ENCODE results near the gene KHK.

Gene KHK

DNA sequence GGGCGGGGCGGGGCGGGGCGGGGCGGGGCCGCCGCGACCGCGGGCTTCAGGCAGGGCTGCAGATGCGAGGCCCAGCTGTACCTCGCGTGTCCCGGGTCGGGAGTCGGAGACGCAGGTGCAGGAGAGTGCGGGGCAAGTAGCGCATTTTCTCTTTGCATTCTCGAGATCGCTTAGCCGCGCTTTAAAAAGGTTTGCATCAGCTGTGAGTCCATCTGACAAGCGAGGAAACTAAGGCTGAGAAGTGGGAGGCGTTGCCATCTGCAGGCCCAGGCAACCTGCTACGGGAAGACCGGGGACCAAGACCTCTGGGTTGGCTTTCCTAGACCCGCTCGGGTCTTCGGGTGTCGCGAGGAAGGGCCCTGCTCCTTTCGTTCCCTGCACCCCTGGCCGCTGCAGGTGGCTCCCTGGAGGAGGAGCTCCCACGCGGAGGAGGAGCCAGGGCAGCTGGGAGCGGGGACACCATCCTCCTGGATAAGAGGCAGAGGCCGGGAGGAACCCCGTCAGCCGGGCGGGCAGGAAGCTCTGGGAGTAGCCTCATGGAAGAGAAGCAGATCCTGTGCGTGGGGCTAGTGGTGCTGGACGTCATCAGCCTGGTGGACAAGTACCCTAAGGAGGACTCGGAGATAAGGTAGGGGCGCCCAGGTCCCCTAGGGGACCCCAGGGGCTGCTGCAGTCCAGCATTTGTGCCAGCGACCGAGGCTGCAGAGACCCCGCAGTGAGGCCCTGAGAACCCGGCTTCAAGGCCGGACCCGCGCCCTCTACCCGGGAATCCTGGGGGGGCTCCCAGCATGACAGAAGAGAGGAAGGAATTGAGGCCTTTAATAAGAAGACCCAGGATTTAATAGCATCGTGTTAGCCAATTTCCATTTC, at the start of gene KHK:
Gene KHK, plus strand, starts transcription at position 49 of the 870 bp plus-strand sequence. Its CDS starts 488 bp downstream, at position 537.
- DNase-seq (ENCODE audit: low read depth, low spot score): no peak

DNA sequence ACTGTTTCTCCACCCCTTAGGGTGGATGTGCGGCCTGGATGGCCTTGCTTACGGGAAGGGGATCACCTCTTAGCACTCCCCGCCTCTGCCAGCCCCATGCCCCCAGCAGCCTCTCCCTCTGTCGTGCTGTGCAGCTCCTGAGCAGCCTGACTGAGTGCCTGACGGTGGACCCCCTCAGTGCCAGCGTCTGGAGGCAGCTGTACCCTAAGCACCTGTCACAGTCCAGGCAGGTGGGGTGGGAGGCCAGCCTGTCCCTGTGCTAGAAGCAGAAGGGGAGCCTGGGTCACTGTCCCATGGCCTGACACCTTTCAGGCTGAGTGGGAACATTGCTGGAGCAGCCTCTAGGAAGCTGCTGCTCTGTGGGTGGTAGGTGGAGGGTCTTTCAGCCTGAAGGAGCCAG, 48.6 kb upstream of the KHK start:
- no peak for DNase-seq (ENCODE audit: low read depth, low spot score)

DNA sequence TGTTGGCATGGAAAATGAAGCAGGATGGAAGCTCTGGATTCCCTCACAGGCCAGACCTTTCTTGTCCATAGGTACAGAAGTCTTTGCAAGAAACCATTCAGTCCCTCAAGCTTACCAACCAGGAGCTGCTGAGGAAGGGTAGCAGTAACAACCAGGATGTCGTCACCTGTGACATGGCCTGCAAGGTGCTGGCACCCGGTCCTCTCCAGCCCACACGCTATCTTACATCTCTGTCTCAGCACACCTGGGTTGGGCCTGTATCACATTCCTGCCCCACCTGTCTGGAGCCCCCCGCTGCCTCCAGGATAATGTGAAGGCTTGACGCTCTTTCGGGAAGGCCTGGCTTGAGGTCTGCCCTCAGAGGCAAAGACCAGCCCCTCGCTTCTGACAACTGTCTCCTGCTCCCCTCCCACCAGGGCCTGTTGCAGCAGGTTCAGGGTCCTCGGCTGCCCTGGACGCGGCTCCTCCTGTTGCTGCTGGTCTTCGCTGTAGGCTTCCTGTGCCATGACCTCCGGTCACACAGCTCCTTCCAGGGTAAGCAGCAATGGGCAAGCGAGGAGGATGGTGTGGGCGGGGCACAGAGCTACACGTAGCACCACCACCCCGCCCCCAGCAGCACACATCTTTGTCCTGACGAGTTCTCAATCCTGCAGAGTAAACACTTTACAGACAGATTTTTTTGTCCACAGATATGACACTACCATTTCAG, 47.8 kb upstream of the KHK start:
- no peak for DNase-seq (ENCODE audit: low read depth, low spot score)

DNA sequence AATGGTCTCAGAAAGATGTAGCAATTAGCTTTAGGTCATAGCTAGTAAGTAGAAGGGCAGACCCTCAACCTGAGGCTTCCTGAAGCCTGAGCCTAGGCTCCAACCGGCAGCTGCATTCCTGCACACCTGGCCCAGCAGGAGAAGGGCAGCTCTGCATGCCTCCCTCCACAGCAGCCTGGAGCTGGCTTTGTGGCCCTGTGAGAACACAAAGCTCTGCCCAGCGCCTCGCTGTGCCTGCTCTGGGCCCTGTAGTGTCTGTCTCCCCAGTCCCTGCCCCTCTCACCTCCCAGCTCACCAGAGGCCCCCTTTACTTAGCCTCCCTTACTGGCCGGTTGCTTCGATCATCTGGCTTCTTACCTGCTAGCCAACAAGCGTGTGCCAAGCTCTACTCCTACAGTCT, 47.1 kb upstream of the KHK start:
- DNase-seq (ENCODE audit: low read depth, low spot score): no peak

DNA sequence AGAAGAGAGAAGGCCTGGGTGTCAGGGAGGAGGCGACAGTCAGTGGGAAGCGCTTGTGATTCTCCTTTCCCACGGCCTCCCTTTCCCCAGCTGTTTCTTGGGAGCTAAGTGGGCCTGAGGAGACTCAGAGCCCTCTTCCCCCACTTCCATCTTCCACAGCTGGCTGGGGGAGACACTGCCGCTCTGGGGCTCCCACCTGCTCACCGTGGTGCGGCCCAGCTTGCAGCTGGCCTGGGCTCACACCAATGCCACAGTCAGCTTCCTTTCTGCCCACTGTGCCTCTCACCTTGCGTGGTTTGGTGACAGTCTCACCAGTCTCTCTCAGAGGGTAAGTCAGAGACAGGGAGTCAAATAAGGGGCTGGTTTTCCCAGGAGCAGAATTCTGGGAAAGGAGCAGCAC, 46.7 kb upstream of the KHK start:
- DNase-seq (ENCODE audit: low read depth, low spot score): no peak

DNA sequence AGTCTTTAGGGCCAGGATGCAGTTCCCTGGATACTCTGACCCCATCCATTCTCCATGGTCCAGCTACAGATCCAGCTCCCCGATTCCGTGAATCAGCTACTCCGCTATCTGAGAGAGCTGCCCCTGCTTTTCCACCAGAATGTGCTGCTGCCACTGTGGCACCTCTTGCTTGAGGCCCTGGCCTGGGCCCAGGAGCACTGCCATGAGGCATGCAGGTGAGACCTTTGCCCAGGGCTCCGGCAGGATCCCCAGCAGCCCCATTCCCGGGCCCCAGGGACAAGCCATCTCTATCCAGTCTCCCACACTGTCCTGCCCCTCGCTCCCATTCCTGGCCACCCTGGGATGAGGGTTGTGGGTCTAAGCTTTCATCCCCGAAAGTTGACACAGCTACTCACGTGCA, 46.3 kb upstream of the KHK start:
- DNase-seq (ENCODE audit: low read depth, low spot score): no peak

DNA sequence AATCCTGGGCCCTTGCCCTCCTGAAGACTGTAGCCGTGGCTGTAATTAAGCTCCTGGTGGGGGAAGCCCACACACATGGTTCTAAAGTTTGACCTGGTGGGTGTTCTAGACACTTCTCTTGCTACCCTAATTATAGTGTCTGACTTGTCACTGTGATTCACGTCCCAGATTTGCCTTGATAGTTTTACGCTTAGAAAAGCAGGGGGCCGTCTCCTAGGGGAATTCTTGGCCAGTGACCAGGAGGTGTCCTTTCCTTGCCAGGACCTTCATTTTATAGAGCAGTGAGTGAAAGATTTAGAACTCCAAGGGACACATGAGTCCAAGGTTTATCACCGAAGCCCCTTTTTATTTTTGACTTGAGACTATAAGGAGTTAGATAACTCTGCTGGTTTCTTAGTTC, 44.8 kb upstream of the KHK start:
- no peak for DNase-seq (ENCODE audit: low read depth, low spot score)

DNA sequence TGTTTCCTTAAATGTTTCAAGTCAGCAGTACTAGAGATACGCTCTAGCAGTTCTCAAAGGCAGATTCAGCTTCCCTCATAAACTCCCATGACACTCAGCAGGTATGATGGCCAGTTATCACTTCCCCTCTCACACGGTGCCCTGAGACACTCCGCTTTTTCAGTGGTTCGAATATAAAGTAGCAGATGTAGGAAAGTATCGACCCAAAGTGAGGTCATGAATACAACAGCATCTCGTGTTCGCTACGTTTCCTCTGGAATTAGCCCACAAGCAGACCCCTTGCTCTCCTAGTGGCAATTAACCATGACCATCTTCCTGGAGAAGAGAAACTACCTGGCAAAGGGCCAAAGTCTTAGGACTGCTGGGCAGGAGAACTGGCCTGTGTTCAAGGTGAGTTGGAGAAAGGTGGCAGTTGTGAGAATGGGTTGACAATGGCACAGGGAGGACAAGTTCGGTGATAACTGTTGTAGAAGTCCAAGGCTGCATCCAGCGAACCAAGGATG, 44.4 kb upstream of the KHK start:
- no peak for DNase-seq (ENCODE audit: low read depth, low spot score)

DNA sequence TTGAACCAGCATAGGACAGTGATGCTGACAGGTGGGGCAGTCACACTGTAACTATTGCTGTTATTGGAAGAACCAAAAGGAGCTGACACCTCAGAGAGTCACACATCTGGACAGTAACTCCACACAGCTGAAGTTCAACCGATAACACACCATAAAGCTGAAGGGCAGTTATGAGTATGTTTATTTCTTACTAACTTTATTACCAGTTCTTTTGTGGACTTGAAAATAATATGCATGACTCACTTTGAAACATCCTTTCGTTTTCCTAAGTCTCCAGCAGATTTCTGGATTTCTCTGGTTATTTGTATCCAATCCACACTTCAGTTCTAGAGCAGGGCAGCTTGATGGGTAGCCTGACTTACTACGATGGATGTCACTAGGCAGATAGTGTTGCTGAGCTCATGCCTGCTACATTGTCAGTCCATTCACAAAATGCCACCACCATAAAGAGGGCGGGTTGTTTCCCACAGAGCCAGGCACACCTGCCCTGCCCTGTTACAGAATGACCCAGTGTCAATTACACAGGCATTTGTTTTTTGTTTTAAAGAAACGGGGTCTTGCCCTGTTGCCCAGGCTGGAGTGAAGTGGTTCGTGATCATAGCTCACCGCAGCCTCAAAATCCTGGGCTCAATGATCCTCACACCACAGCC, 43.5 kb upstream of the KHK start:
- DNase-seq (ENCODE audit: low read depth, low spot score): no peak

DNA sequence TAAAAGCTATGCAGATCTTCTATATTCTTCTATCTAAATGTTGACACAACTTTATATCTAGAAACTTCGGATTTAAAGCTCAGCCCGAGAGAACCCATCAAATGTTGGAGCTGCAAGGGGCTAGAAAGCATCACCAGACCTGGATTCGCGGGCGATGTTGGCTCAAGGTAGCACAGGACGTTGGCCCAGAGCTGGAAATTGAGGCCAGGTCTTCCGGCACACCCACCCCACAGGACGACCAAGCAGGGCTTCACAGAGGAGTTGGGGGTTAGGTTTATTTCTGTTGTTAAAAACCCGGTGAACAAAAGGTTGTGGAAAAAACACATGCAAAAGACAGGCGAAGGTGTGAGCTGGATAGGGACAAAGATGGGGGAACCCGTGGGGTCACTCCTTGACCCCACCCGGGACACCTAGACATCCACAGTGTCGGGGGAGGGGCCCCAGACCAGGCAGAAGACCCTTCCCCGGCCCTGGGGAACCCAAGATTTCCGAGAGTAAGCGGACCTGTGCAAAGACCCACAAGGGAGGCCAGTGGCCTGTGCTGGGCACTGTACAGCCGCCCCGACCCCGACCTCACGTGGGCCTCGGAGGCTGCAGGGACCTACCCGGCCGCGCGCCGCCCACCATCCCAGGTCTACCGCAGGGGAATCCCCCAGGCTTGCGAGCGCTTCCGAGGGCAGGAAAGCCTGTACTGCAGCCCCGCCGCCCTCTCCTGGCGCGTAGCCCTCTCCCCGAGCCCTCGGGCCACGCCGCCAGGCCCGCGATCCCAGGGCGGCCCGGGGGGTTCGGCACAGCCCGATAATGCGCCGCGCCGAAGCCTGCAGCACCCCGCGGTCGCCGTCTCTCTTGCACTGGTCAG, 36.9 kb upstream of the KHK start:
- DNase-seq (ENCODE audit: low read depth, low spot score): no peak

DNA sequence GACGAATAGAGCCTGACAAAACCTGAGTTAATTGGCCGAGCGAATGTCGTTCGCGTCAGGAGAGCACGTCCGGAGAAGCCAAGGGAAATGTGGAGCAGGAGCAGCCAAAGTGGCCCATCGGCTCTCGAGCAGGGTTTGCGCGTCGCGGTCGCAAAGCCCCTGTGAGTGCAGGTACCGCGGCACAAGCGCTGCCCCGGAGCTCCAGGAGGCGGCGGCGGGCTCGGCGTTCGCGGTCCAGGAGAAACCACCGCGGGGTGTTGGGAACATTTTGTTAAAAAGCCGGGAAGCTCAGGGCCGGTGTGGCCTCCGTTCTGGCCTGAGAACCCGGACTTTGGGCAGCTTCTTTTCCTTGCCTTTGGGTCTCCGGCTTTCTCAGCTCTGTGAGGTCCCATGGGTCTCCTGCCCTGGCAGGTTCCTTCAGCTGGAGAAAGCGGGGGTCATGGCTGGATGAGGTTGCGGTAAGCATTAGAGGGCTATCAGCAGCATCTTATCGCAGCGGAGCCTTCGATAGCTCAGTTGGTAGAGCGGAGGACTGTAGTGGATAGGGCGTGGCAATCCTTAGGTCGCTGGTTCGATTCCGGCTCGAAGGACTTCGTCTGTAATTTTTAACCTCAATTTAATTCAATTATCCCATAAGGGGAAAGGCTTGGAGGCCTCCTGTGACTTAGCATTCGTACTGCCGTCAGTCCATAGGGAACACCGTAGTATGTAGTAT, 36.1 kb upstream of the KHK start:
- peak; percentile 98 for DNase-seq (ENCODE audit: low read depth, low spot score)

DNA sequence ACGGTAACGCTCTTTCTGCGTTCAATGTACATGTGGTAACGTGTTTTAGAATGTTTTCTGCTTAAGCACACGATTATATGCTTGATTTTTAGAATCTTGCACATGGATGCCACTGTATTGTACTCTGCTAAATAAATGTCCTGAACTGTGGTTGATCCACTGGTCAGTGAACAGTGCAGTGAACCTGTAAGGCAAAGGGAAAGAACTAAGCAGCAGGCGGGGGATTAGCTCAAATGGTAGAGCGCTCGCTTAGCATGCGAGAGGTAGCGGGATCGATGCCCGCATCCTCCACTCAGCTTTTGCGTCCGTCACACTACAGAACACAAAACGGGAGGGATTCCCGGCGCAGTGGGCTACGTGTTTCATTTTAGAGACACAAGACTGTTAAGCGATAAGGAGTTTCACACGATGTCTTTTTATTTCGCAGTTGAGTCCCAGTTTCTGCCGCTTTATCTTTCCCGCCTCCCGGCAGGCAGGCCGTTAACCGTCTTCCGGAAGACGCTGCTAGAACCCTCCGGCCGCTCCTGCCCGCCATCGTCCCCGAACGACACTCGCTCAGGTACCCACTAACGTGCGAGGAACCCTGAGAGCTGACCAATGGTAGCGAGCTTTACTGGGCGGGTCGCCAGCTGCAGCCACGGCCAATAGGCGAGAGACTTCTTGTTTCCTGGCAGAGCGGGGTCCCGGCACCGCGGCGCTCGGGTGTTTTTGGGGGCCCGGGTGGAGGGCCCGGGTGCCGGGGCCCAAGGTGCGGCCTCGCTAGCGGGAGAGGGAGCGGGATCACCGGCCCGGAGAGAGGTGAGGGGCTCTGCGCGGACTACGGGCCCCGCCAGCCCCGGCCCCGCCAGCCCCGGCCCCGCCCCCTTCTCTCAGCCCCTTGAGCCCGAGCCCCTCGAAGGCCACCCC, 35.3 kb upstream of the KHK start, which contains the start of gene AGBL5:
Gene AGBL5, plus strand, starts transcription at position 673 of the 906 bp plus-strand sequence. CDS start 1,291 bp downstream, outside the sequence.
- peak; percentile 97 for DNase-seq (ENCODE audit: low read depth, low spot score)

DNA sequence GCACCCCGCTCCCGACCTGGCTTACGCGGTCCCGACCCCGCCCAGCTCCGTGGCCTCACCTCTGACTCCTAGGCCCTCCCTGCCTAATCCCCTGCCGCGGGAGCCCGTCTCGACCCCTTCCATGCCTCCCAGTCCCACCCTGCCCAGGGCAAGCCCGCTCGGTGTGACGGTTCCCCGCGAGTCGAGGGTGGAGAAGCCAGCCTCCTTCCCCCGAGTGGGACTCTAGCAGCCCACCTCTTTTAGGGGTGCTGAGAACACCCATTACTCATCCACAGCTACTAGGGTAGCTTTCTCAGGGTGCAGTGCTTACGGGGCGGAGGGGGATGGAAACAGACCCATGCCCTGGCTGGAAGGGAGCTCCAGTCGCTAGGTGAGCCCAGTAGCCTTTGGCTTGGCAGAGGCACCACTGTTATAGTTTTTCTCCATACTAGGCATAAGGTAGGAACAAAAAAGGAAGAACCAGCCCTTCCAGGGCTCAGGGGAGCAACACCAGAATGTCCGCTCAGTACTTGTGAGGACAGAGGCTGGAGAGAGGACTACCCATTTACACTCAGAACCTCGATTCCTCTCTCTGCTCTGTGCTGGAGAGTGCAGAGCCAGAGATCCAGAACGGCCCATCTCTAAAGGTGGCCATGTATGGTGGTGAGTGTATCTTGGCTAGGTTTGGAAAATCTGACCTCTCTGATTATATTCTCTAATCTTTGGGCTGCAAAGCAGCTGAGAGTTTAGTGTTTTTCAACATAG, 34.5 kb upstream of the KHK start:
- peak; percentile 29 for DNase-seq (ENCODE audit: low read depth, low spot score)

DNA sequence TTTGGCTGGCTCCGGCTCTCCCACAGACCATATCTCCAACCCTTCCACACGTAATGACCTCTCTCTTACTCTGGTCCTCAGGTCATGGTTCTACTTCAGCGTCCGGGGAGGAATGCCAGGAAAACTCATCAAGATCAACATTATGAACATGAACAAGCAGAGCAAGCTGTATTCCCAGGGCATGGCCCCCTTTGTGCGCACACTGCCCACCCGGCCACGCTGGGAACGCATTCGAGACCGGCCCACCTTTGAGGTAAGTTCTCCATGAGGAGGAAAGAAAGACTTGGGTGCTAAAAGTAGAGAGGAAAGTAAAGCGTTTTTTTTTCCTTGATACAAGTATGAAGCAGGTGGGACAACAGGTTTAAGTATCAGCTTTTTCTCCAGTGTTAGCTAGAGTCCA, 33.3 kb upstream of the KHK start:
- DNase-seq (ENCODE audit: low read depth, low spot score): no peak

DNA sequence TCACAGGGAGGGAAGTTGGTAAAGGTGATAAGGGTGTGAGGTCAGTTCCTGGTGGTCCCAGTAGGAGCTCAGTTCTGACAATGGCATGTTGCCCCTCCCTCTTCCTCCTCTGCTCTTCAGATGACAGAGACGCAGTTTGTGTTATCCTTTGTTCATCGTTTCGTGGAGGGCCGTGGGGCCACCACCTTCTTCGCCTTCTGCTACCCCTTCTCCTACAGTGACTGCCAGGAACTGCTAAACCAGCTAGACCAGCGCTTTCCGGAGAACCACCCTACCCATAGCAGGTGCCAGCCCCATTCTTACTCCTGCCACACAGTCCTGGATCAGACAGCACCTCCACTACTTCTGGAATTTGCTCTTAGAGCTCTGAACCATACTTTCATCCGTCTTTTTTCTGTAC, 32.8 kb upstream of the KHK start:
- DNase-seq (ENCODE audit: low read depth, low spot score): no peak

DNA sequence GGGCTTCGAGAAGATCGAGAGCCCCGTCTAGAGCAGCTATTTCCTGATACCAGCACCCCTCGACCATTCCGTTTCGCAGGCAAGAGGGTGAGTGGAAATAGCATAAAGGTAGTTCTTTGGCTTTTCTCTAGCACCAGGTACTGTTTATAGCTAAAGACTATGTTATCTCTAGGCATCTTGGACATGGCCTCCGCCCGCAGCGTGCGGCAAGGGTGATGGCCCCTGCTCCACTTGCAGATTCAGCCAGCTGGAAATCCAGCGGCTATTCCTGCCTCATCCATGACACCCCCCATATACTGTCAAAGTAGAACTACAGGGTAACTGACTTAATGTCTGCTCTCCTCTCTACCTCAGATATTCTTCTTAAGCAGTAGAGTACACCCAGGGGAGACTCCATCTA, 31.9 kb upstream of the KHK start:
- DNase-seq (ENCODE audit: low read depth, low spot score): no peak

DNA sequence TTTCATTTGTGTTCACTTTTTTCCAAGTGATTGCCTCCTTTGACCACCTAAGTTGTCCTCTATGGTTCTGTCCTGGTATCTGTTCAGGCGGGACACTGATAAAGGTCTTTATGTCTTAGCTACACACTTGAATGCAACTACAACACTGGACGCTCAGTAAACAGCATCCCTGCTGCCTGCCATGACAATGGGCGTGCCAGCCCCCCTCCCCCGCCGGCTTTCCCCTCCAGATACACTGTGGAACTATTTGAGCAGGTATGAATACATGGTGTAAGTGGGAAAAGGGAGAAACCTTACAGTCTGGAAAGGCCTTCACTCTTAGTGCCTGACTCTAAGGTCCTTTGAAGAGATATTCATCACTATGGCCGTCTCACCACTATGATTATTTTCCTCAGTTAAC, 29.4 kb upstream of the KHK start:
- DNase-seq (ENCODE audit: low read depth, low spot score): no peak

DNA sequence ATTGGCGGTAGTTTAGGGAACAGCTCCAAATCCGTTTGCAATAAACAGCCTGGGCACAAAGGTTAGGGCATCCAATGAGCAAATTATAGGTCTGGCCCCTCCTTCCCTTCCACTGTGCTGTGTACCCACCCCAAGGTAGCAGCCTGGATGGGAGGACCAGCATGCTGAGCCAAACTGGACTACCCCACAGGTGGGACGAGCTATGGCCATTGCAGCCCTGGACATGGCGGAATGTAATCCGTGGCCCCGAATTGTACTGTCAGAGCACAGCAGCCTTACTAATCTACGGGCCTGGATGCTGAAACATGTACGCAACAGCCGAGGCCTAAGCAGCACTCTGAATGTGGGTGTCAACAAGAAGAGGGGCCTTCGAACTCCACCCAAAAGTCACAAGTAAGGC, 28.4 kb upstream of the KHK start:
- no peak for DNase-seq (ENCODE audit: low read depth, low spot score)

Data from ELF-1 (cell line).